ENCODE results near the gene CLEC16A.

The CLEC16A gene

GRCh38 chr16:11145173-11145818 lies 200.9 kb downstream of the CLEC16A start:
- DNase-seq, result no peak

- DNase-seq, result no peak
Measured at GRCh38 chr16:11145819-11146211, 201.5 kb downstream of the CLEC16A start.

GRCh38 chr16:11147033-11147753 lies 202.8 kb downstream of the CLEC16A start:
- no peak for DNase-seq

- DNase-seq, result no peak
Measured at GRCh38 chr16:11147754-11148444, 203.5 kb downstream of the CLEC16A start.

GRCh38 chr16:11149011-11149616 lies 204.8 kb downstream of the CLEC16A start:
- DNase-seq, result no peak

GRCh38 chr16:11150190-11150589 lies 205.8 kb downstream of the CLEC16A start:
- DNase-seq, result no peak

GRCh38 chr16:11151156-11151884 lies 207.0 kb downstream of the CLEC16A start:
- no peak for DNase-seq

GRCh38 chr16:11151885-11152629 lies 207.7 kb downstream of the CLEC16A start:
- peak; percentile 76 for DNase-seq

GRCh38 chr16:11152677-11153331 lies 208.4 kb downstream of the CLEC16A start:
- DNase-seq, result peak; percentile 76

GRCh38 chr16:11155284-11155806 lies 211.0 kb downstream of the CLEC16A start:
- no peak for DNase-seq

- no peak for DNase-seq
Measured at GRCh38 chr16:11156401-11156800, 212.0 kb downstream of the CLEC16A start.

GRCh38 chr16:11157143-11157542 lies 212.8 kb downstream of the CLEC16A start:
- DNase-seq, result no peak

- no peak for DNase-seq
Measured at GRCh38 chr16:11158018-11158417, 213.7 kb downstream of the CLEC16A start.

- DNase-seq, result no peak
Measured at GRCh38 chr16:11159282-11159681, 214.9 kb downstream of the CLEC16A start.

- no peak for DNase-seq
Measured at GRCh38 chr16:11160676-11161115, 216.3 kb downstream of the CLEC16A start.

GRCh38 chr16:11161439-11161838 lies 217.1 kb downstream of the CLEC16A start:
- DNase-seq, result no peak

- DNase-seq, result no peak
Measured at GRCh38 chr16:11161974-11162373, 217.6 kb downstream of the CLEC16A start.

- DNase-seq, result no peak
Measured at GRCh38 chr16:11162586-11163268, 218.4 kb downstream of the CLEC16A start.

GRCh38 chr16:11163761-11164261 lies 219.4 kb downstream of the CLEC16A start:
- DNase-seq, result peak; percentile 45

All from DMS153 (cell line).